GM18517 (cell line): ENCODE measurements around the gene SUPT5H.
A peak's percentile ranks its signal among the peaks of the same experiment; 100 is the strongest.
"Not testable (repeated sequence)": the region's sequence is repeated elsewhere in the genome, so short reads cannot be mapped to it uniquely, and the experiment has no call there.

Source experiments
- ATAC-seq: cut with Tn5 transposase; IDR thresholded peaks from one replicate; pipeline ENCODE4 v1.9.1; 2021; ENCODE audit warnings: mild to moderate bottlenecking, moderate library complexity; ENCODE audit not compliant: unreplicated experiment

The SUPT5H gene

DNA sequence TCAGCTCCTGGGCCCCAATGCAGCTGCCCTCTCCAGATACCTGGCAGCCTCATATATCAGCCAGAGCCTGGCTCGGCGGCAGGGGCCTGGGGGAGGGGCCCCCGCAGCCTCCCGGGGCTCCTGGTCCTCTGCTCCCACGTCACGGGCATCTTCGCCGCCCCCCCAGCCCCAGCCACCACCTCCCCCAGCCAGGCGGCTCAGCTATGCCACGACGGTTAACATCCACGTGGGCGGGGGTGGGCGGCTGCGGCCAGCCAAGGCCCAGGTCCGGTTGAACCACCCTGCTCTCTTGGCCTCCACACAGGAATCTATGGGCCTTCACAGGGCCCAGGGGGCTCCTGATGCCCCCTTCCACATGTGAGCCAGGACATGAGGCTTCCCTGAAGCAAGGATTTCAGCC is 20.4 kb upstream of the SUPT5H start:
- ATAC-seq = no peak

DNA sequence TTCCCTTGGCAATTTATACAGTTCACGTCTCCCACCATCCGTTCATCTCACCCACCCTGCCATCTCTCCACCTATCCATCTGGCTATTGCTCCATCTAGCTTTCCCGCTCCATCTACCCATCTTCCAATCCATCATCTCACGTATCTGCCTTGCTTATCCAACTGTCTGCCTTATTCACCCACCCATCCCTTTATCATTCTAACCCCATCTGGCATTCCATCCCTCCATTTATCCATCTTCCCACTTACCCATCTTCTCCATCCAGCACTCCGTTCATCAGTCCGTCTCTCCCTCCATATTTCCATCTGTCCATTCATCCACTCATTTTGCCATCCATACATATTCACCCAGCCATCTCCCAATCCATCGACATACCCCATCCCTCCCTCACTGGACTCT is 19.6 kb upstream of the SUPT5H start:
- no peak for ATAC-seq

DNA sequence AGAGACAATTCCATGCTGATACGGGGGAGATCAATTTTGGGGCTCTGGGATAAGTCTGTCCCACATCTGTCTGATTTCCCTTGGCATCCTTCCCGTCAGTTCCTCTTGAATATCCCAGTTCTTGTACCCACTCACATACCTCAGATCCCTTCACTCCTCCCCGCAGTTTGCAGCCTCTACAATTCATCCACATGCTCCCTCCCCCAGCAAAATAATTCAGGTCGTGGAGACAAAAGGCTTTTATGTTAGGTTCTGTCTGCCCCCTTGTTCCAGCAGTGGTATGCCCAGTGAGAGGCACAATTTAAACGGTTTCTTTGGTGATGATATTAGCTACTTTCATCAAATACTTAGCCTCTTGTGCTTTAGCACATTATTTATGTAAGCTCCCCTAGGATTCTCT is 19.2 kb upstream of the SUPT5H start:
- no peak for ATAC-seq

DNA sequence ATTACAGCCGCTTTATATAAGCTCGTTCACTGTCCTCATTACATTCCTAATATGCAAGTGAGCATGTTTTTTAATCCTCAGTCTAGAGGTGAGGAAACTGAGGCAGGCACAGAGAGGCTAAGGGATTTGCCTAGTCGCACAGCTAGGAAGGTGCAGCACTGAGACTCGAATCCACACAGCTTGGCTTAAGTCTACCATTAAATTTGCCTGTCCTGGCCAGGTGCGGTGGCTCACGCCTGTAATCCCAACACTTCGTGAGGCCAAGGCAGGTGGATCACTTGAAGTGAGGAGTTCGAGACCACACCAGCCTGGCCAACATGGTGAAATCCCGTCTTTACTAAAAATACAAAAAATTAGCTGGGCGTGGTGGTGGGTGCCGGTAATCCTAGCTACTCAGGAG is 17.7 kb upstream of the SUPT5H start:
- no peak for ATAC-seq

DNA sequence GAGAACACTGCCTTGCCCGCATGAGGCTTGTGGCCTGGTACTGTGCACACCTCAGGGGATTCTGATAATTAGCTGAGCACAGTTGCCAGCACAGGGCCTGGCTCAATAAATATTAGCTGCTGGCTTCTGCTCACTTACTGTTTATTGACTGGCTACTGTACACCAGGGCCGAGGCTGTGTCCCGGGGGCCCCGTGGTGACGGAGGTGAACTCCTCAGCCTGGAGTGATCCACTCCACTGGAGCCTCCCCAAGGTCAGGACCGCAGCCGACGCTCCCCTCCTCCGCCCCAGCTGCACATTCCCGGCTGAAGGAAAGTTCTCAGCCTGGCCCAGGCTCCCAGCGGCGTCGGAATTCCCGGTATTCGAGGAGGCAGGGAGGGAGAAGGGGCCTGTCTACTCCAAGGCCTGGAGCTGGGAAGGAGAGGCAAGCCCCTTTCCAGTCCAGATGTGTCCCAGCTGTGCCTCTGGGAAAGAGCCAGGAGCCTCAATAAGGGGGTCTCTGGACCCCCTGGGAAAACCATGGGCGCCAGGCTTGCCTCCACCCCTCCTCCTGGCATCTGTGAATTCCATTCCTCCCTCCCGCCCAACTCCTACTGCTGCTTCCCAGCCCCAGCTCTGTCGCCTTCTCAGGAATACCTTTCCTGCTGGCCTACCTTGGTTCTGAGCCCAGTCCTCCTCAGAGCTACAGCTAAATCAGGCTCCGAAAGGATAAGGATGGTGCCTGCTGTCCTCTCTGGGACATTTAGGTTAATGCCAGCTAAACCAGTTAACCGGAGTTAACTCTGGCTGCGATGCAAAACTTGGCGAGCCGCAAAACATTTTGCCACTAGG is 16.9 kb upstream of the SUPT5H start:
- ATAC-seq = no peak

DNA sequence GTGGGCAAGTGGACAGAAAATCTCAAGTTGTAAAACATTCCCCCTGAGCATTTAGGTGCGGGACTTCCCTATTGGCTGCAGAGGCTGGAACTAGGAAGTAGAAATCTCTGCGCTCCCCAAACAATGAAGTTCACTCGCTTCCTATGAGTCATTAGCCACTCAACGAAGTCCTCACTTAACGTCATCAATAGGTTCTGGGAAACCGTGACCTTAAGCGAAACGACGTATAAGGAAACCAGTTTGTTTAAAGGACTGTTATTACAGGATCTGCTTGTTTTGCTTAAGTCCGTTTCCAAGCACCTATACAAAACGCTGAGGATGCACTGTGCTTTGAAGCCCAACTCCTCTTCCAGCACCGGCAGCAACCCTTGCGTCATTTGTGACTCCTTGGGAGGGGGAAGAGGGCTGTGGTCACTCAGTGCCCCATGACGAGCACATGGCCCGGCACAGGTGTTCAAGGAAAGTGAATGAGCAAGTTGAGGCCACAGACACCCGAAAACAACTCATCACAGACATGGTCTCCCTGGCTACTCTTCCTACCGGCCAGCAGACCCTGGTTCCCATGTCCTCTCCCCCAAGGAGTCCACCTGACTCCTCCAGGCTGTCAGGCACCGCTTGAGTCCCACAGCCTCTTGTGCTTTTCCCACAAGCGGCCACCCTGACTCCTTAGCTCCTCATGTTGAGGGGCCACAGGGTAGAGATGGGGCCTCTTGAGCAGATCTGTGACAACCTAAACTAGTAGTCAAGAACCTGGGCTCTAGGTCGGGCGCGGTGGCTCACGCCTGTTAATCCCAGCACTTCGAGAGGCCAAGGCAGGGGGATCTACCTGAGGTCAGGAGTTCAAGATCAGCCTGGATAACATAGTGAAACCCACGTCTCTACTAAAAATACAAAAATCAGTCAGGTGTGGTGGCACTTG is 14.4 kb upstream of the SUPT5H start:
- no peak for ATAC-seq

DNA sequence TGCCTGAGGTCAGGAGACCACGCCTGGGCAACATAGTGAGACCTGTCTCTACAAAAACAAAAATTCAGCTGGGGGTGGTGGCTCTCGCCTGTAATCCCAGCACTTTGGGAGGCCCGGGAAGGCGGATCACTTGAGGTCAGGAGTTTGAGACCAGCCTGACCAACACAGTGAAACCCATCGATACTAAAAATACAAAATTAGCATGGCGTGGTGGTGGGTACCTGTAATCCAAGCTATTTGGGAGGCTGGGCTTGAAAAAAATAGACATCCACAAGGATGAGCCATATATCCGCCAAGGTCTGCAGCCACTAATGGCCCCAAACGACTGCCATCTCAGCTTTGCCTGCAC is 12.7 kb upstream of the SUPT5H start:
- ATAC-seq = no peak

DNA sequence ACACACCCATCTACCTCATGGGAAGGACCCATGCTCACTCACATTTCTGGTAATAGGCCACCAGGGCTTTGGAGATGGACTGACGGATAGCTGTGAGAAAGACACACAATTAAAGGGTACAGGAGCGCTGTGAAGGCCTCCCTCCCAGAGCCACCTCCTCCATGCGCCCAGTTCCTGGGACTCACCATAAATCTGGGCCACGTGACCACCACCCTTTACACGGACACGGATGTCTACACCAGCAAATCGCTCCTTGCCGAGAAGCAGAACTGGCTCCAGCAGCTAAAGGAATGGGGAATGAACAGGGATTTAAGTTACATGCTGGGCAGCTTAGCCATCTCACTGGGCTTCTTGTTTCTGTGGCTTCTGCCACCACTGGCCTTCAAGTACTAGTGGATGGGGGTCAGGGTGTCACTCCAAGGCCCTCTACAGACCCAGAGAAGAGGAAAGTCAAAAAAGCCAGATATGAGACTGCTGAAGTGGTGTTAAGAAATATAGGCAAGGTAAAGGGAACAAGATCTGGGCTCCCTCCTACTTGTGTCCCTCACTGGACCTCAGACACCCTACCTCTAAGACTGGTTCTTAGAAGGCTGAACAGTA is 11.8 kb upstream of the SUPT5H start:
- no peak for ATAC-seq

DNA sequence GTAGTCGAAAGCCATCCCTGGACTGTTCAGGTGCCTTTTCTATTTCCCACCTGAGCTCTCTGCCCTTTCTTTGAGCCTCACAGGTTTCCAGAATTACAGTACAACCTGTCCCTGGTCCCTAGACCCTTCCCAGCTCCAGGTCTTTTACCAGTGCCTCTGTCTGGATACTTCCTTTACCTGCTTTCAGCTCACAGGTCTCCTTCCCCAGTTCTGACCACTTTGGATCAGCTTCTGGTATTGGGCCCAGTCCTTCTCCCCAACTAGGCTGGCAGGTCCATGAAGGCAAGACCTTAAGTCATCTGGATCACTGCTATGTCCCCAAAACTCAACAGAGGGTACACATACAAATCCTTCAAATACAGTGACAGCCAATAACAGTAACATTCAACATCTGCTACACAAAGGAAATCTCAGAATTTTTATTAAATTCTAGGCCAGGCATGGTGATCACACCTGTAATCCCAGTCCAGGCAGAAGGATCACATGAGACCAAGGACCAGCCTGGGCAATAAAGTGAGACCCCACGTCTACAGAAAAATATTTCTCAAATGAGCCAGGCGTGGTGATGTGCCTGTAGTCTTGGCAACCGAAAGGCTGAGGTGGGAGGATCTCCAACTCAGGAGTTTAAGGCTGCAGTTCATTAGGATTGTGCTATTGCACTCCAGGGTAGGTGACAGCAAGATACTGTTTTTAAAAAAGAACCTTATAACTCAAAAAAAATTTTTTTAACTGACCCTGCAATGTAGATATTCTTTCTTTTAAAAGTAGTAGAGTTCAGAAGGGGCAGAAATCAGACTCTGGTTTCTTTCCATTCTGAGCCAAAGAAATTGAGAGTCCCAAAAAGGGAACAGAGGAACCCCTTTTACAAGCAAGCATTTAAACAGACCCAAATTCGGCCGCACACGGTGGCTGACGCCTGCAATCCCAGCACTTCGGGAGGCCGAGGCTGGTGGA is 11.0 kb upstream of the SUPT5H start:
- no peak for ATAC-seq

DNA sequence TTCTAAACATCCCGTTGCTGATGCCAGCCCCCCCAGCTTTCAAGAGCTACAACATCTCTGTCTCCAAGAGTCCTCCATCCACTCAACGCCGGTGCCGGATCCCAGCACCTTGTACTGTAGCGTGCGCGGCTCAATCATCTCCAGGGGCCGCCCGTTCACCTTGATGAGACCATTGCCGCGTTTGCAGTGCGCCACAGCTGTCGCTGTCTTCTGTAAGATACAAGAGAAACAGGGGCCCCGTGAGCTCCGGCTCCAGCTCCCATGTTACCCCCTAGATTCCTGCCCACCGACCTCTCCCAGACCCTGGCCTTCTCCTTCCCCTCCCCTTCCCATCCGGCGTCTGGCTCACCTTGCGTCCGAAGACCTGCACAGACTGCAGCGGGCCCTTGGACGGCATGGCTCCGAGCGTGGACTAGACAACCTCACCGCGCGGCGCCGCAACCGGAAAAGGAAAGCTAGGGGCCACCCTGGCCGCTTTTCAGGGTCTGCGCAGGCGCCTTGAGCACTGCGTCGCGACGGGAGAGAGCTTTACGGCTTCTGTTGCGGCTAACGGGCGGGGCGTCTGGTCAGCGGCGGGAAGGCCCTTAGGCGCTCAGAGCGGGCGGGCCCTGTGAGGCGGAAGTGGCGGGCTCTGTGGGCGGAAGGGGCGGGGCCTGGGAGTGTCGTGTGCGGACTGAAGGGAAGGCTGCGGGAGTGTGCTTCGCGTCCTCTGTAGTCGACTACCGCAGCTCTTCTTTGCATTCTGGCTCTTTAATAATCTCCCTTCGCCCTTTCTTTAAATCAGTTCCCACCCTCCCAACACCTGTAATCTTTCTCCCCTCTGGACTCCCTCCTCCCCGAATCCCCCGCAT is 9.7 kb upstream of the SUPT5H start, which contains the start of gene RPS16:
TSS of gene RPS16 (minus strand) at position 451 of the 851 bp plus-strand sequence. CDS start at position 397, 54 bp downstream.
- peak; percentile 54 for ATAC-seq

DNA sequence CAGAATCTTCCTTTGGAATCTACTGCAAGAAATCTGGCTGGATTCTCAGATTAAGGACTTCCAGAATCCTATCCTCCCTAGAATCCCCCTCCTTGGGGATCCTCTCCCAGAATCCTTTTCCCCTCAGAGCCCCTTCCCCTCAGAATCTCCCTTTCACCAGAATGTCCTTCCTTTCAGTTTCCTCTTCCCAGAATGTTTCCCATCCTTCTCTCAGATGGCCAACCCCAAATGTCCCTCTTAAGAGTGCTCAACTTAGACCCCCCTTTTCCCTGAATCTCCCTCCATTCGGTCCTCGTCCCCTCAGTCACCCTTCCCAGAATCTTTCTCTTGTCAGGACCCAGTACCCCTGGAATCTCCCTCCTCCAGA is 9.0 kb upstream of the SUPT5H start:
- ATAC-seq = no peak

DNA sequence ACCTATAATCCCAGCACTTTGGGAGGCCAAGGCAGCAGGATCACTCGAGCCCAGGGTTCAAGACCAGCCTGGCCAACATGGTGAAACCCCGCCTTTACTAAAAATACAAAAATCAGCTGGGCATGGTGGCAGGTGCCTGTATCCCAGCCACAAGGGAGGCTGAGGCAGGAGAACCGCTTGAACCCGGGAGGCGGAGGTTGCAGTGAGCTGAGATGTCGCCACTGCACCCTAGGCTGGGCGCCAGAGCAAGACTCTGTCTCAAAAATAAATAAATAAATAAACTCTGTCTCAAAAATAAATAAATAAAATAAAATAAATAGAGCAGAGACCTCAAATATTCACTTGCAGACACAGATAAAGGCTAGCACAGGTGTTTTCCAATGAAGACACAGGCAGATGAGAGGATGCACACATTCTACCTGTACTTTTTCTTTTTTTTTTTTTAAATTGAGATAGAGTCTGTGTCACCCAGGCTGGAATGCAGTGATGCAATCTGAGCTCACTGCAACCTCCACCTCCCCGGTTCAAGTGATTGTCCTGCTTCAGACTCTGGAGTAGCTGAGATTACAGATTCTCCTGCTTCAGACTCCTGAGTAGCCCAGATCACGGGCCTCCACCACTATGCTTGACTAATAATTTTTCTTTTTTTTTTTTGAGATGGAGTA is 7.0 kb upstream of the SUPT5H start:
- ATAC-seq = no peak

DNA sequence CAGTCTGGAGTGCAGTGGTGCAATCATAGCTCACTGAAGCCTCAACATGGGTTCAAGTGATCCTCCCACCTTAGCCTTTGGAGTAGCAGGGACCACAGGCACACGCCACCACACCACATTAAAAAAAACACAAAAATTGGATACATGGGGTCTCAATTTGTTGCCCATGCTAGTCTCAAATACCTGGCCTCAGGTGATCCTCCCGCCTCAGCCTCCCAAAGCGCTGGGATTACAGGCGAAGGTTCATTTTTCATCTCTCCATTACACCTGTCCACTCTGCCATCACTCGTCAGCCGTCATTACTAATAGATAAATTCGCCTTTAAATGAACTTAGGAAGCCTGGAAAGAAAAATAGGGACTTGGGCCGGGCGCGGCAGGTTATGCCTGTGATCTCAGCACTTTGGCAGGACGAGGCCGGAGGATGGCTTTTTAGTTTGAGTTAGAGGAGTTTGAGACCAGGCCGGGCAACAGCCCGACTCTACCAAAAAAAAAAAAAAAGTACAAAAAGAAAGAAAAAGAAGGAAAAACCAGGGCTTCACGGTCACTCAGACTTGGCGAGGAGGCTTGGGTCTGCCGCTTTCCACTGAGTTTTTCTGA is 685 bp upstream of the SUPT5H start:
- no peak for ATAC-seq

DNA sequence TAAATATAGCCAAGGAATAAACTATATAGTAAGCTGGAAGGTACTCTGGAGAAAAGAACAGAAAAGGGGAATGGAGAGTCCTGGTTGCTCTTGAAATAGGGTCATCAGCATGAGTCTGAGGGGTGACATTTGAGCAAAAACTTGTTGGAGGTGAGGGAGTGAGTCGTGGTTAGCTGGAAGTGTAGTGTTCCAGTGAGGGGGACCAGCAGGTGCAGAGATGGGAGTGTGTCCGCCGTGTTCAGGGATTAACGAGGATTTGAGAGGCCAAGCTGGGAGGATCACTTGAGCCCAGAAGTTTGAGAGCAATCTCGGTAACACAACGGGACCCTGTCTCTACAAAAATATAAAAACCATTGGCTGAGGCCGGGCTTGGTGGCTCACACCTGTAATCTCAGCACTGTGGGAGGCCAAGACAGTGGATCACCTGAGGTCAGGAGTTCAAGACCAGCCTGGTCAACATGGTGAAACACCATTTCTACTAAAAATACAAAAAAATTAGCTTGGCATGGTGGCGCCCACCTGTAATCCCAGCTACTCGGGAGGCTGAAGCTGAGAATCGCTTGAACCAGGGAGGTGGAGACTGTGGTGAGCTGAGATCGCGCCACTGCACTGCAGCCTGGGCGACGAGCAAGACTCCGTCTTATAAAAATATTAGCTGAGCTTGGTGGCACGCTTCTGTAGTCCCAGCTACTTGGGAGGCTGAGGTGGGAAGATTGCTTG is 1.1 kb downstream of the SUPT5H start:
- ATAC-seq = no peak

DNA sequence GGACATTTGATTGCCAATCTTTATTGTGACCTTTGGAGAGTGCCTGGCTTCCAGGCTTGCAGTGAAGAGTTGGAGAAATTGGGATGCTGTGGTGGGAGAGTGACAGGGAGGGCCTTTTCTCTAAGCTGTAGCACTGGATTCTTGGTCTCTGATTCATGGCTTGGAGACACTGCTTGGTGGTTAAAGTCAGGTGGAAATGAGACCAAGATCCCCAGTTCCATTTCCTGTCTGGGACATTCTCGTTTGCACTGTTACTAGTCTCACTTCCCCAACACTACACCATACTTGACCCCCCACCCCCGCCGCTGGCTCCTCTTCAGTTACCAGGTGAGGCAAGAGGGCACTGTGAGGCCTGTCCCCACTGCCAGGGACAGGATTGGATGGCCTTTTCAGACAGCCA is 2.9 kb downstream of the SUPT5H start:
- no peak for ATAC-seq

DNA sequence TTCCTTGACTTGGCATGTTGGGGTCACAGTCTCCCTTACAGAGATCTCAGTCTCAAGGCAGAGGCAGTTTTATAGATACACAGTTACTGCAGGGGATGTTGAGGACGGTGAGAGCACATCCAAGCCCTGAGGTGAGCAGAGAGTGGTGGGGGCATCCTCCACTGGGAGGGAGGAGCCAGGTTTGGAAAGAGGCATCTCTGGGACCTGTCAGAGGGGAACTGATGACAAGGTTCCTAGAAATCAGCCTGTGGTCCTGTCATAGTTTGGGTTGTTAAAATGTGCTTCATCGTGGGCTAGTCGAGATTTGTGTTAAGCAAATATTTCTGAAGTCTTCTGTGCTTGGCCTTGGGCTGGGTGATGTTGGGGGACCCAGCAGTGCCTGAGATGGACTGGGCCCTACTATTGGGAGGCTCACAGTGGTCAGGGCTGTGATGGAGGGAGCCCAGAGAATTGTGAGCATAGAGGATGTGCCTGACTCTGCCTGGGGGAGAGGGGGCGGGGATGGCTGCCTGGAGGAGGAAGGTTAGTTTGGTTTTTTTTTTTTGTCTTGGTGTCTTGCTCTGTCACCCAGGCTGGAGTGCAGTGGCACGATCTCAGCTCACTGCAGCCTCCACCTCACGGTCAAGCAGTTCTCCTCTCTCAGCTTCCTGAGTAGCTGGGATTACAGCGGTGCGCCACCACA is 3.9 kb downstream of the SUPT5H start:
- ATAC-seq = no peak

DNA sequence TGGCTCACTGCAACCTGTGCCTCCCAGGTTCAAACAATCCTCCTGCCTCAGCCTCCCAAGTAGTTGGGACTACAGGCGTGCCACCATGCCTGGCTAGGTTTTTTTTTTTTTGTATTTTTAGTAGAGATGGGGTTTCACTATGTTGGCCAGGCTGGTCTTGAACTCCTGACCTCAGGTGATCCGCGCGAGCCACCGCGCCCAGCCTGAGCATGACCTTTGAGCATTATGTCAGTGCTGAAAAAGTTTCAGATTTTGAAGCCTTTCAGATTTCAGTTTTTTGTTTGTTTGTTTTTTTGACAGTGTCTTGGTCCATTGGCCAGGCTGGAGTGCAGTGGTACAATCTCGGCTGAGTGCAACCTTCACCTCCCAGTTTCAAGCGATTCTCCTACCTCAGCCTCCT is 5.9 kb downstream of the SUPT5H start:
- ATAC-seq = not testable (repeated sequence)
